OCI-LY1 (cell line): ENCODE measurements around the gene LRRC32.

Experiments
- H2AFZ ChIP-seq: fragments of 200-600 bp; sonication (generic), shearing (Covaris generic); 2 replicates; pipeline ENCODE4 v1.6.0; 2014; ENCODE audit warnings: antibody characterized with exemption, mild to moderate bottlenecking, low read length
- H3F3A ChIP-seq: fragments of 200-600 bp; sonication (generic), shearing (Covaris generic); 2 replicates; pipeline ENCODE4 v1.6.0; 2014; ENCODE audit warnings: mild to moderate bottlenecking, antibody characterized with exemption, low read length, moderate library complexity; ENCODE audit not compliant: insufficient read depth
- H3K27ac ChIP-seq: fragments of 200-600 bp; sonication (generic); 2 replicates; pipeline ENCODE4 v1.5.1; 2014; ENCODE audit warnings: low read length, mixed run types, mild to moderate bottlenecking, low read depth; ENCODE audit not compliant: poor library complexity, severe bottlenecking
- H3K27me3 ChIP-seq: fragments of 200-600 bp; sonication (generic); 2 replicates; pipeline ENCODE4 v1.6.0; 2014; ENCODE audit warnings: antibody characterized with exemption, mild to moderate bottlenecking, low read length, moderate library complexity; ENCODE audit not compliant: insufficient read depth
- H3K36me3 ChIP-seq: fragments of 200-600 bp; sonication (generic); 2 replicates; pipeline ENCODE4 v1.6.1; 2014; ENCODE audit warnings: mild to moderate bottlenecking, antibody characterized with exemption, low read length, moderate library complexity, mixed read lengths; ENCODE audit not compliant: insufficient read depth
- H3K4me1 ChIP-seq: fragments of 200-600 bp; sonication (generic); 2 replicates; pipeline ENCODE4 v1.5.1; 2014; ENCODE audit warnings: mild to moderate bottlenecking, low read length, moderate library complexity; ENCODE audit not compliant: insufficient read depth, severe bottlenecking
- H3K4me2 ChIP-seq: fragments of 200-600 bp; sonication (generic), shearing (Covaris generic); 2 replicates; pipeline ENCODE4 v1.6.1; 2014; ENCODE audit warnings: low read length
- H3K4me3 ChIP-seq: fragments of 200-600 bp; sonication (generic); 2 replicates; pipeline ENCODE4 v1.5.1; 2014; ENCODE audit warnings: low read length, low read depth, mild to moderate bottlenecking, mixed read lengths; ENCODE audit not compliant: poor library complexity, severe bottlenecking
- H3K79me2 ChIP-seq: fragments of 200-600 bp; shearing (Covaris generic); 2 replicates; pipeline ENCODE4 v1.6.1; 2016; ENCODE audit warnings: mixed run types, low read length, mixed read lengths; ENCODE audit not compliant: insufficient read depth
- H3K9ac ChIP-seq: fragments of 200-600 bp; sonication (generic), shearing (Covaris generic); 2 replicates; pipeline ENCODE4 v1.6.1; 2014; ENCODE audit warnings: mild to moderate bottlenecking, low read length, mixed read lengths
- H3K9me2 ChIP-seq: fragments of 200-600 bp; sonication (generic), shearing (Covaris generic); 2 replicates; pipeline ENCODE4 v1.6.1; 2014; ENCODE audit warnings: low read depth, mild to moderate bottlenecking, low read length, mixed read lengths
- H3K9me3 ChIP-seq: fragments of 200-600 bp; shearing (Covaris generic); 2 replicates; pipeline ENCODE4 v1.6.1; 2014; ENCODE audit warnings: low read length, mixed read lengths
- H4K20me1 ChIP-seq: fragments of 200-600 bp; sonication (generic), shearing (Covaris generic); 2 replicates; pipeline ENCODE4 v1.6.0; 2016; ENCODE audit warnings: mild to moderate bottlenecking, low read length; ENCODE audit not compliant: insufficient read depth
- CTCF ChIP-seq: fragments of 200-600 bp; sonication (generic), shearing (Covaris generic); IDR thresholded peaks from 2 replicates; pipeline ENCODE4 v1.5.1; 2017; ENCODE audit warnings: mild to moderate bottlenecking, antibody characterized with exemption, low read length, moderate library complexity, mixed read lengths
- EZH2 ChIP-seq: fragments of 200-600 bp; sonication (generic), shearing (Covaris generic); IDR thresholded peaks from 2 replicates; pipeline ENCODE4 v1.8.0; 2017; ENCODE audit warnings: borderline replicate concordance, mixed run types, mild to moderate bottlenecking, antibody characterized with exemption, low read length, moderate library complexity, mixed read lengths

Gene LRRC32

GRCh38 chr11:76668362-76669155 lies 2.0 kb downstream of the LRRC32 start:
- no peaks in the 10 kb centered on the region for H4K20me1 ChIP-seq
- no peak overlapping the region for H3K27ac ChIP-seq
- H3F3A ChIP-seq, result no peaks in the 10 kb centered on the region
- H3K36me3 ChIP-seq, result no peaks in the 10 kb centered on the region
- no peaks in the 10 kb centered on the region for H3K9me3 ChIP-seq
- no peaks in the 10 kb centered on the region for H3K79me2 ChIP-seq
- peak overlapping the region; percentile 67; the same call in 1 of the 2 replicates for H3K4me2 ChIP-seq
- peaks cover 70% of the 10 kb centered on the region for H3K4me1 ChIP-seq
- TF ChIP-seq EZH2, result no peak
- TF ChIP-seq CTCF, result no peak
- H2AFZ ChIP-seq, result no peak overlapping the region
- H3K9me2 ChIP-seq, result no peaks in the 10 kb centered on the region
- H3K27me3 ChIP-seq, result no peaks in the 10 kb centered on the region
- H3K4me3 ChIP-seq, result peak overlapping the region; percentile 61
- H3K9ac ChIP-seq, result no peak overlapping the region; the same call in 1 of the 2 replicates

DNA sequence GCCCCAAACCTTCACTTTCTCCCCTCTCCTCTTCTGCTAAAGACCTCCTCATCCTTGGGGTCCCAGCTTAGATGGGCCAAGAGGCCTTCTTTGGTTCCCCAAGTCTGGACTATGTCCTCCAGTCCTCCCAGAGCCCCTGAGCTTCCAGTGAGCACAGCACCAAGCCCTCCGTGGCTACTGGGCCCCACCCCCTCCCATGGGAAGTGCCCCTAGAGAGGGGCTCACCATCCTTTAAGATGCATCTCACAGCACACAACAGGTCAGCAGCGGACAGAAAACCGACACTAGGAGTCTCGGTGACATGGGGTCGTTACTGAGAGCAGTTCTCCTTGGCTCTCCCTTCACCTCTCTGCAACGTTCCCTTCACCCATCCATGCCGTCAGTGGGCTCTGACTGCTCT lies 2.7 kb downstream of the LRRC32 start:
- Histone ChIP-seq H3K4me3 (peak overlapping the region; percentile 61), H3K4me2 (peak overlapping the region; percentile 67; the same call in 1 of the 2 replicates)
- TF ChIP-seq CTCF (no peak), EZH2 (no peak)

GRCh38 chr11:76667271-76667818 lies 3.2 kb downstream of the LRRC32 start:
- H3K27ac ChIP-seq, result no peak overlapping the region
- no peak for TF ChIP-seq CTCF
- no peak for TF ChIP-seq EZH2
- H3K9me3 ChIP-seq, result no peaks in the 10 kb centered on the region
- peaks cover 58% of the 10 kb centered on the region for H3K4me1 ChIP-seq
- H3K9me2 ChIP-seq, result no peaks in the 10 kb centered on the region
- no peaks in the 10 kb centered on the region for H3K27me3 ChIP-seq
- H4K20me1 ChIP-seq, result no peaks in the 10 kb centered on the region
- no peak overlapping the region; the same call in 1 of the 2 replicates for H3K9ac ChIP-seq
- H3K4me2 ChIP-seq, result peak overlapping the region; percentile 67; the same call in 1 of the 2 replicates
- H3K36me3 ChIP-seq, result no peaks in the 10 kb centered on the region
- peak overlapping the region; percentile 61 for H3K4me3 ChIP-seq
- H2AFZ ChIP-seq, result no peak overlapping the region
- H3K79me2 ChIP-seq, result no peaks in the 10 kb centered on the region
- H3F3A ChIP-seq, result no peaks in the 10 kb centered on the region

More for the DNA sequence above, 2.7 kb downstream of the LRRC32 start:
- Histone ChIP-seq H3K79me2 (no peaks in the 10 kb centered on the region), H3K9me3 (no peaks in the 10 kb centered on the region), H3K9ac (no peak overlapping the region; the same call in 1 of the 2 replicates), H3F3A (no peaks in the 10 kb centered on the region), H3K27ac (no peak overlapping the region), H4K20me1 (no peaks in the 10 kb centered on the region), H3K4me1 (peaks cover 63% of the 10 kb centered on the region), H3K27me3 (no peaks in the 10 kb centered on the region), H2AFZ (no peak overlapping the region), H3K9me2 (no peaks in the 10 kb centered on the region), H3K36me3 (no peaks in the 10 kb centered on the region)
